ENCODE measurements around the gene RGPD3. TPM values are rescaled to one million over a fixed set of nuclear protein-coding genes. Genes with fewer than 3 reads are reported as not detected.

RGPD3 gene
- total RNA-seq, 1 experiment from 2014 or later: 0.07 TPM

DNA sequence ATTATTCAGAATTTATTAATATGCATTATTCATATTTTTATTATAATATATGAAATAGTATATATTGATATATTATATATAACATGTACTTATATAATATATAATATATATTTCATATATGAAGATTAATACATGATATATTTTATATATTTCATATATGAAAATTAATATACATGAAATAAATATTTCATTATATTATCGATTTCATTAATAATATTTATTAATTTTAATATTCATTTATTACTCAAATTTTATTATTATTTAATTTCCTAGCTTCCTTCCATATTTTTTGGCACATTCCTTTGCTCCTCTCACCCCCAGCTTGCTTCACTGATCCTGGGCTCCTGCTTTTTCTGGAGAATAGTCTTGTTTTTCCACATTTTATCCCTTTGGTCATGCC, 48.7 kb upstream of the RGPD3 start:
- H3K9me3 Mint-ChIP-seq: no peaks in the 10 kb centered on the region
- TF ChIP-seq HMGA2 (CRISPR knock-in tag; IDR thresholded peaks at IDR 0.05) (peak; percentile 97), SP1 (CRISPR knock-in tag; conservative IDR thresholded peaks at IDR 0.05) (no peak)
- H3K4me3 Mint-ChIP-seq: no peak overlapping the region
- no peak for ATAC-seq
- DNase-seq (ENCODE audit: low spot score): no peak
- H3K4me1 Mint-ChIP-seq: no peaks in the 10 kb centered on the region; the same call in 1 of the 2 replicates
- CTCF ChIA-PET: interaction anchor here (1.6 kb wide), 1 partner anchor 411 kb away, joined by 3 read pairs; no protein-coding TSS in a partner anchor
- POLR2A ChIA-PET: no interaction called here
- H3K36me3 Mint-ChIP-seq: no peaks in the 10 kb centered on the region
- H3K27me3 Mint-ChIP-seq (ENCODE audit: low read depth): no peaks in the 10 kb centered on the region
- no peak overlapping the region for H3K27ac Mint-ChIP-seq

GRCh38 chr2:106516436-106516835, 48.2 kb upstream of the RGPD3 start:
- ATAC-seq (no peak), DNase-seq (ENCODE audit: low spot score) (no peak)
- H3K9me3 Mint-ChIP-seq: no peaks in the 10 kb centered on the region
- ChIA-PET POLR2A (no interaction called here), CTCF (no interaction called here)
- no peak overlapping the region for H3K4me3 Mint-ChIP-seq
- H3K36me3 Mint-ChIP-seq: no peaks in the 10 kb centered on the region
- H3K27me3 Mint-ChIP-seq (ENCODE audit: low read depth): no peaks in the 10 kb centered on the region
- no peak overlapping the region for H3K27ac Mint-ChIP-seq
- no peaks in the 10 kb centered on the region; the same call in 1 of the 2 replicates for H3K4me1 Mint-ChIP-seq
- no peak for TF ChIP-seq USF1 (CRISPR knock-in tag; IDR thresholded peaks at IDR 0.05)
- TF ChIP-seq SMAD3 (CRISPR knock-in tag; IDR thresholded peaks at IDR 0.05; ENCODE audit: borderline replicate concordance): no peak
- no peak for TF ChIP-seq SP1 (CRISPR knock-in tag; conservative IDR thresholded peaks at IDR 0.05)
- no peak for TF ChIP-seq CTCF (IDR thresholded peaks at IDR 0.05)
- TF ChIP-seq, protein P1, sequence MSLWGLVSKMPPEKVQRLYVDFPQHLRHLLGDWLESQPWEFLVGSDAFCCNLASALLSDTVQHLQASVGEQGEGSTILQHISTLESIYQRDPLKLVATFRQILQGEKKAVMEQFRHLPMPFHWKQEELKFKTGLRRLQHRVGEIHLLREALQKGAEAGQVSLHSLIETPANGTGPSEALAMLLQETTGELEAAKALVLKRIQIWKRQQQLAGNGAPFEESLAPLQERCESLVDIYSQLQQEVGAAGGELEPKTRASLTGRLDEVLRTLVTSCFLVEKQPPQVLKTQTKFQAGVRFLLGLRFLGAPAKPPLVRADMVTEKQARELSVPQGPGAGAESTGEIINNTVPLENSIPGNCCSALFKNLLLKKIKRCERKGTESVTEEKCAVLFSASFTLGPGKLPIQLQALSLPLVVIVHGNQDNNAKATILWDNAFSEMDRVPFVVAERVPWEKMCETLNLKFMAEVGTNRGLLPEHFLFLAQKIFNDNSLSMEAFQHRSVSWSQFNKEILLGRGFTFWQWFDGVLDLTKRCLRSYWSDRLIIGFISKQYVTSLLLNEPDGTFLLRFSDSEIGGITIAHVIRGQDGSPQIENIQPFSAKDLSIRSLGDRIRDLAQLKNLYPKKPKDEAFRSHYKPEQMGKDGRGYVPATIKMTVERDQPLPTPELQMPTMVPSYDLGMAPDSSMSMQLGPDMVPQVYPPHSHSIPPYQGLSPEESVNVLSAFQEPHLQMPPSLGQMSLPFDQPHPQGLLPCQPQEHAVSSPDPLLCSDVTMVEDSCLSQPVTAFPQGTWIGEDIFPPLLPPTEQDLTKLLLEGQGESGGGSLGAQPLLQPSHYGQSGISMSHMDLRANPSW (CRISPR knock-in tag; conservative IDR thresholded peaks at IDR 0.05; ENCODE audit: low read depth): no peak
- TF ChIP-seq, protein P2, sequence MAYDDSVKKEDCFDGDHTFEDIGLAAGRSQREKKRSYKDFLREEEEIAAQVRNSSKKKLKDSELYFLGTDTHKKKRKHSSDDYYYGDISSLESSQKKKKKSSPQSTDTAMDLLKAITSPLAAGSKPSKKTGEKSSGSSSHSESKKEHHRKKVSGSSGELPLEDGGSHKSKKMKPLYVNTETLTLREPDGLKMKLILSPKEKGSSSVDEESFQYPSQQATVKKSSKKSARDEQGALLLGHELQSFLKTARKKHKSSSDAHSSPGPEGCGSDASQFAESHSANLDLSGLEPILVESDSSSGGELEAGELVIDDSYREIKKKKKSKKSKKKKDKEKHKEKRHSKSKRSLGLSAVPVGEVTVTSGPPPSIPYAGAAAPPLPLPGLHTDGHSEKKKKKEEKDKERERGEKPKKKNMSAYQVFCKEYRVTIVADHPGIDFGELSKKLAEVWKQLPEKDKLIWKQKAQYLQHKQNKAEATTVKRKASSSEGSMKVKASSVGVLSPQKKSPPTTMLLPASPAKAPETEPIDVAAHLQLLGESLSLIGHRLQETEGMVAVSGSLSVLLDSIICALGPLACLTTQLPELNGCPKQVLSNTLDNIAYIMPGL (CRISPR knock-in tag; IDR thresholded peaks at IDR 0.05): no peak
- TF ChIP-seq, protein P3, sequence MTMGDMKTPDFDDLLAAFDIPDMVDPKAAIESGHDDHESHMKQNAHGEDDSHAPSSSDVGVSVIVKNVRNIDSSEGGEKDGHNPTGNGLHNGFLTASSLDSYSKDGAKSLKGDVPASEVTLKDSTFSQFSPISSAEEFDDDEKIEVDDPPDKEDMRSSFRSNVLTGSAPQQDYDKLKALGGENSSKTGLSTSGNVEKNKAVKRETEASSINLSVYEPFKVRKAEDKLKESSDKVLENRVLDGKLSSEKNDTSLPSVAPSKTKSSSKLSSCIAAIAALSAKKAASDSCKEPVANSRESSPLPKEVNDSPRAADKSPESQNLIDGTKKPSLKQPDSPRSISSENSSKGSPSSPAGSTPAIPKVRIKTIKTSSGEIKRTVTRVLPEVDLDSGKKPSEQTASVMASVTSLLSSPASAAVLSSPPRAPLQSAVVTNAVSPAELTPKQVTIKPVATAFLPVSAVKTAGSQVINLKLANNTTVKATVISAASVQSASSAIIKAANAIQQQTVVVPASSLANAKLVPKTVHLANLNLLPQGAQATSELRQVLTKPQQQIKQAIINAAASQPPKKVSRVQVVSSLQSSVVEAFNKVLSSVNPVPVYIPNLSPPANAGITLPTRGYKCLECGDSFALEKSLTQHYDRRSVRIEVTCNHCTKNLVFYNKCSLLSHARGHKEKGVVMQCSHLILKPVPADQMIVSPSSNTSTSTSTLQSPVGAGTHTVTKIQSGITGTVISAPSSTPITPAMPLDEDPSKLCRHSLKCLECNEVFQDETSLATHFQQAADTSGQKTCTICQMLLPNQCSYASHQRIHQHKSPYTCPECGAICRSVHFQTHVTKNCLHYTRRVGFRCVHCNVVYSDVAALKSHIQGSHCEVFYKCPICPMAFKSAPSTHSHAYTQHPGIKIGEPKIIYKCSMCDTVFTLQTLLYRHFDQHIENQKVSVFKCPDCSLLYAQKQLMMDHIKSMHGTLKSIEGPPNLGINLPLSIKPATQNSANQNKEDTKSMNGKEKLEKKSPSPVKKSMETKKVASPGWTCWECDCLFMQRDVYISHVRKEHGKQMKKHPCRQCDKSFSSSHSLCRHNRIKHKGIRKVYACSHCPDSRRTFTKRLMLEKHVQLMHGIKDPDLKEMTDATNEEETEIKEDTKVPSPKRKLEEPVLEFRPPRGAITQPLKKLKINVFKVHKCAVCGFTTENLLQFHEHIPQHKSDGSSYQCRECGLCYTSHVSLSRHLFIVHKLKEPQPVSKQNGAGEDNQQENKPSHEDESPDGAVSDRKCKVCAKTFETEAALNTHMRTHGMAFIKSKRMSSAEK (CRISPR knock-in tag; IDR thresholded peaks at IDR 0.05; ENCODE audit: borderline replicate concordance): no peak
- TF ChIP-seq ESRRA (CRISPR knock-in tag; IDR thresholded peaks at IDR 0.05; ENCODE audit: borderline replicate concordance): no peak
- no peak for TF ChIP-seq AFF4 (CRISPR knock-in tag; IDR thresholded peaks at IDR 0.05; ENCODE audit: borderline replicate concordance)
- no peak for TF ChIP-seq ZNF138 (CRISPR knock-in tag; conservative IDR thresholded peaks at IDR 0.05)
- TF ChIP-seq ZNF396 (CRISPR knock-in tag; IDR thresholded peaks at IDR 0.05; ENCODE audit: borderline replicate concordance): no peak
- no peak for TF ChIP-seq HMGA2 (CRISPR knock-in tag; IDR thresholded peaks at IDR 0.05)
- TF ChIP-seq, protein P4, sequence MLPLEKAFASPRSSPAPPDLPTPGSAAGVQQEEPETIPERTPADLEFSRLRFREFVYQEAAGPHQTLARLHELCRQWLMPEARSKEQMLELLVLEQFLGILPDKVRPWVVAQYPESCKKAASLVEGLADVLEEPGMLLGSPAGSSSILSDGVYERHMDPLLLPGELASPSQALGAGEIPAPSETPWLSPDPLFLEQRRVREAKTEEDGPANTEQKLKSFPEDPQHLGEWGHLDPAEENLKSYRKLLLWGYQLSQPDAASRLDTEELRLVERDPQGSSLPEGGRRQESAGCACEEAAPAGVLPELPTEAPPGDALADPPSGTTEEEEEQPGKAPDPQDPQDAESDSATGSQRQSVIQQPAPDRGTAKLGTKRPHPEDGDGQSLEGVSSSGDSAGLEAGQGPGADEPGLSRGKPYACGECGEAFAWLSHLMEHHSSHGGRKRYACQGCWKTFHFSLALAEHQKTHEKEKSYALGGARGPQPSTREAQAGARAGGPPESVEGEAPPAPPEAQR (CRISPR knock-in tag; IDR thresholded peaks at IDR 0.05): no peak
- TF ChIP-seq TCF7 (CRISPR knock-in tag; IDR thresholded peaks at IDR 0.05; ENCODE audit: low read depth): no peak
- no peak for TF ChIP-seq ZNF512 (CRISPR knock-in tag; IDR thresholded peaks at IDR 0.05; ENCODE audit: borderline replicate concordance)
